B cell (primary cell): ENCODE results near the gene GIMAP6.

ENCODE experiments used
- EZH2 ChIP-seq: IDR thresholded peaks from 2 replicates; pipeline ENCODE4 v1.6.1; 2012; ENCODE audit warnings: borderline replicate concordance, low read depth, mild to moderate bottlenecking, moderate library complexity, low read length; ENCODE audit not compliant: insufficient read depth, poor library complexity, severe bottlenecking
- TF ChIP-seq, protein P1 (sequence below): fragments of 200-600 bp; IDR thresholded peaks from one replicate; pipeline ENCODE4 v1.8.0; 2022; ENCODE audit warnings: antibody characterized with exemption, mild to moderate bottlenecking

DNA sequence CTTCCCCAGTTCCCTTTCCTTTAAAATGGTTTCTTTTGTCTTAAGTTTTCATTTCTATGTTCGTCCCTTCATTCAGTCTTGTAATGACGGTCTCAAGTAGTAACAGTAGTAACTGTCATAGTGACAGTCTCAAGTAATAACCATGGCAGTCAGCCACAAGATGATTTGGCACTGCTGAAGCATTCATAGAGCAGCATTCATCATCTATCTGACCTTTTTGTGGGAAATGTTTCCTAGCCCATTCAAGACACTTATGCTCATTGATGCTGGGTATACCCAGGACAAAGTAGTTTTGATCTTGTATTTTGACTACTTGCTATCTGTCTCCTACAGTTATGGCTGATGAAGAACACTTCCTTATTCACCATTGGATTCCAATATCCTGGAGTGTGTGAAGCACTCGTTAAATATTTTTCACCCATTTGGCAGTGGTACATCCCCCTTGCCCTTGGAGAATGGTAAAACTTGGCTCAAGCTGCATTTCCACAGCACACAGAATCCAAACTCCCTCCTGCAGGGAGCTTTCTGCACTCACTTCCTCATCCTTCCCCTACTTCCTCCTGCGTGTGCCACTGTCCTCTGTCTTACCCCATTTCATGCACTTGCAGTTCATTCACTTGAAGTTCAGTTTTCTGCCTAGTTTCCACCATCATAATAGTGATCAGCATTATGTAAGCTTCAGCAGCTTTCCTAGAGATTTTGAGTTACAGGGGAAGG lies 46.0 kb downstream of the GIMAP6 start:
- TF ChIP-seq, protein P1, sequence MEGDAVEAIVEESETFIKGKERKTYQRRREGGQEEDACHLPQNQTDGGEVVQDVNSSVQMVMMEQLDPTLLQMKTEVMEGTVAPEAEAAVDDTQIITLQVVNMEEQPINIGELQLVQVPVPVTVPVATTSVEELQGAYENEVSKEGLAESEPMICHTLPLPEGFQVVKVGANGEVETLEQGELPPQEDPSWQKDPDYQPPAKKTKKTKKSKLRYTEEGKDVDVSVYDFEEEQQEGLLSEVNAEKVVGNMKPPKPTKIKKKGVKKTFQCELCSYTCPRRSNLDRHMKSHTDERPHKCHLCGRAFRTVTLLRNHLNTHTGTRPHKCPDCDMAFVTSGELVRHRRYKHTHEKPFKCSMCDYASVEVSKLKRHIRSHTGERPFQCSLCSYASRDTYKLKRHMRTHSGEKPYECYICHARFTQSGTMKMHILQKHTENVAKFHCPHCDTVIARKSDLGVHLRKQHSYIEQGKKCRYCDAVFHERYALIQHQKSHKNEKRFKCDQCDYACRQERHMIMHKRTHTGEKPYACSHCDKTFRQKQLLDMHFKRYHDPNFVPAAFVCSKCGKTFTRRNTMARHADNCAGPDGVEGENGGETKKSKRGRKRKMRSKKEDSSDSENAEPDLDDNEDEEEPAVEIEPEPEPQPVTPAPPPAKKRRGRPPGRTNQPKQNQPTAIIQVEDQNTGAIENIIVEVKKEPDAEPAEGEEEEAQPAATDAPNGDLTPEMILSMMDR, result no peak
- no peak for TF ChIP-seq EZH2
